ENCODE results near the gene VSNL1. TPM values are rescaled to one million over a fixed set of nuclear protein-coding genes. Genes with fewer than 3 reads are reported as not detected.
"Not testable (repeated sequence)": the region's sequence is repeated elsewhere in the genome, so short reads cannot be mapped to it uniquely, and the experiment has no call there.

The VSNL1 gene
- total RNA-seq, 1 experiment from 2014 or later, result not detected

DNA sequence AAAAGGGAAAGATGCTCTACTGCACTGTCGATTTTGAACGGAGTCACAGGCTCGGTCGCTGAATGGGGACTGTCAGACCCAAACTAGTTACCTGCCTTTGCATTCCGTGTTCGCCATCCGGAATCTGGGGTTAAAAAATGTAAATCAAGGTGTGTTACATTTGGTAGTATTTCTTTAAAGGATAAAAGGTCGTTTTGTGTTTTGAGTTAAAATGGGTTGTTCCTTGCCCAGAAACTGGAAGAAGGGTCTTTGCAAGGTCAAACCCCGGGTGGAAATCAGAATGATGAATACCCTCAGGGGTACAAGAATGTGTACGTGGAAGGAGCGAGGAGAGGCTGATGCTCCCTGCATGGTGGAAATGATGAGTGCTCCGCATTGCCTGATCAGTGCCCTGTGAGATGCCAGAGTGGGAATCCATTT lies 1.0 kb downstream of the VSNL1 start:
- DNase-seq (ENCODE audit: low spot score), result no peak

DNA sequence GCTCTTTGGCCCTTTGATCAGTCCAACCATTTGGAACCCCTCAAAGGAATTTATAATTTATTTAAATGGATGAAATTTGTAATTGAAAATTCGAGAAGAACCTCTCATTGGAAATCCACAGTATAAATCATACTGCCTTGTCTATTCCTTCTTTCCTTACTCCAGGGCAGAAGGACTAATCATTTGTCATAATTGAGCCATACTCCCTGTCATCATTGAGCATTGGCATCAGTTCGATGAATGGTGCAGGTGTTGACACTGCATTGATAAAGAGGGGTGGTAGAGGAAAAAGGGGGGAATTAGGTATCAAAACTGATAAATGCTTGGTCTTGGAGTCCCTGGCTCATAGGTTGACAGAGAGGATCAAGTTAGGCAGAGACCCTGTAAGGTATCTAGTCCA lies 2.0 kb downstream of the VSNL1 start:
- DNase-seq (ENCODE audit: low spot score), result no peak

DNA sequence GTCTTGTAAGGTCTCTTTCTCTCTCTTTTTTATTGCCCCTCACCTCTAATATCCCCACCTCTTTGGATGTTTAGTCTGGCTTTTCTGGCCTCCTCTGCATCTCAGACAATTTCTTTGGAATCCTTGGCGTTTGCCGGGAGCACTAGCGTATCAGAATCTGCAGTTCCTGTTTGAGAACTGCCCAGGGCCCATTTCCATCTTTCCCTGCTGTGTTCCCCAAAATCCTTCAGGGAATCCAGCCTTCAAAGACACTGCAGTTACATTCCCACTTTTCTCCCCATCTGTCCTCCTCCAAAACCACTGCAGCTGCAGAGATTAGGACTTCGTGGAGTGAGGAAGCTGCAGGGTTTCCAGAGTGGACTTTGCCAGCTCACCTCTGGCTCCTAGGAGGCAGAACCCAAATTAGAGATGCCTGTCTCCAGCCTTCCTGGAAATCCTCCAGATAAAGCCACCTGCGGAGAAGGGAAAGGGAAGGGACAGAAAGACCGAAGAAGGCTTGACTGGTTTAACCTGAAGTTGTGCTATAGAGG lies 2.7 kb downstream of the VSNL1 start:
- DNase-seq (ENCODE audit: low spot score), result no peak

DNA sequence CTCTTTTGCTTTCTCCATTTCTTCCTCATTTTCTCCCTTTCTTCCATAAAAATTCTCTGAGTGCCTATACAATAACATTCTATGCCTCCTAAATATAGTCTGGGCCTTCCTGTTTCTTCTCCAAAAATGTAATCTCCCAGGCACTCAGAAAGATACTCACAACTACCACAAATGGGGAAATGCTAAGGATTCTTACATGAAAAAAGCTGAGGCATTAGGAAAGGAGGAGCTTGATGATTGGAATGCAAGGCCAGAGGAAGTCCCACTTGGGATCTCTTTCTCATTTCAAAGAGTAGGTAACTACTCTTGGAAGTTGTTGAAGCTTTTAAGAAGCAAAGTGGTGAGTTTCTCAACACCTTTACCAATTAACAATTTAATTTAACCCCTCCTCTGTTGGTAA lies 3.4 kb downstream of the VSNL1 start:
- DNase-seq (ENCODE audit: low spot score), result no peak

DNA sequence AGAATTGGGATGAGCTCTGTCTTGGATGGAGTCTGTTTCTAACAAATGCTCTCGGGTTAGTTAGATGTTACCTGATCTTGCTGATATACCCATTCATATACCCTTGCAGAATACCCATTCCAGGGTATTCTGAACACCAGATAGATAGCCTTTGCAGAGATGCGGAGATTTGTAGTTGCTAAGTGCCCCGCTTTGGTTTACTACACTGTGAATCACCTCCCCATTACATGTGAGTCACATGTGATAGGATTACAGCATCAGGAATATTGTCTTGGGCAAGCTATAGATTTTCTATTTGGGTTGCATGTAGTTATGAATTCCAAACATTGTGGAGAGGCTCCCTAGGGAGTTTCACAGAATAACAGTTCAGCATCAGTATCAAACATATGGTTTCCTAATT lies 3.8 kb downstream of the VSNL1 start:
- no peak for DNase-seq (ENCODE audit: low spot score)

GRCh38 chr2:17545680-17546613 lies 5.5 kb downstream of the VSNL1 start:
- DNase-seq (ENCODE audit: low spot score), result no peak

- no peak for DNase-seq (ENCODE audit: low spot score)
Observed at GRCh38 chr2:17547237-17547636, 6.7 kb downstream of the VSNL1 start.

- no peak for DNase-seq (ENCODE audit: low spot score)
Observed at GRCh38 chr2:17547737-17548136, 7.2 kb downstream of the VSNL1 start.

DNA sequence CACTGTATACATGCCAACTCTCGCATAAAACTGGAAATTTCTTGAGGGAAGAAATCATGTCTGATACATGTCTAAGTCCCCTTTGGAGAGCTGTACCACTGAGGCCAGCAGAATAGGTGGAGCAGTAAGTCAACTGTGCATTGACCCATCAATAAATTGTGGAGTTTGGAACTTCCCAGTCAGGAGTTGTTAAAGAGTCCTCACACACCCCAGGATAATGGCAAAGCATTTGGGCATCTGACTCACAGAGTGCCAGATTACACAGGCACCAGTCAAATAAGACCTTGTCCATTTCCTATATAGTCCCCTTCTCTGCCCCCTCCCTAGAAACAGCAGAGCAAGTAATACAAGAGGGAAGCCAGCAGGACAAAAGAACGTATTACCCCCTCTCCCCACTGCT lies 10.4 kb downstream of the VSNL1 start:
- DNase-seq (ENCODE audit: low spot score), result no peak

DNA sequence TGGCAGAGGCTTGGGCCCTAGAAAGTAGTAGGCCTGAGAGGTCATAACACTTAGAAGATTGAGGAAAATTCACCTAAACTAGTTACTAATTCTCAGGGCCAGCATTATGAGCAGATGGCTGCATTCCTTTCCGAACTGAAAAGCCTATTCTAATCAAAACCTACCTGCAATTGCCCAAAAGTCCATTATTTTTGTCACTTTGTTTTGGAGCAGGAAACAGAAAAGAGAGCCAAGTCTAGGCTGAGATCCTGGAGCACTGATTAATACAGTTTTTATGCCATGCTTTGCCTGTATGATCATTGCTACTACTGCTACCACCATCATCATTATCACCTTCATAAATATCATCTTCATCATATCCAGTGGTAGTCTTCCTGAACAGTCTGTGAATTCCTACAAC lies 14.7 kb downstream of the VSNL1 start:
- DNase-seq (ENCODE audit: low spot score), result no peak

DNA sequence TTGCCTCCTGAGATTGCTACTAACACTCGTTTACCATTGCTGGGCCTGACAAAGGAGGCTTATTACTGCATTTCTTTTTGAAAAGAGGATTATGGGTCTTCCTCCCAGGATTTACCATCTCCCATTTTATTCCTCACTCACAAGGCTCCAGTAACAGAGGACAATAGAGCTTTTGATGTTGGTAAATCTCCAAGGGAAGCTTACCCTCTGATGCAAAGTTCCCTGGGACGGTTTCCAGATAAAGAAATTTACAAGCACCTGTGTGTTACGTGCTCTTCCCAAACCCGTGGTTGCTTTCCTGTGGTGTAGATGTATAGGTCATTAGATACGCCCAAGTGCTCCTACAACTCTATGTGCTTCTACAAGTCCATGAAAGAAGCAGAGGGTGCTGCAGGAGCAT lies 17.1 kb downstream of the VSNL1 start:
- DNase-seq (ENCODE audit: low spot score), result no peak

DNA sequence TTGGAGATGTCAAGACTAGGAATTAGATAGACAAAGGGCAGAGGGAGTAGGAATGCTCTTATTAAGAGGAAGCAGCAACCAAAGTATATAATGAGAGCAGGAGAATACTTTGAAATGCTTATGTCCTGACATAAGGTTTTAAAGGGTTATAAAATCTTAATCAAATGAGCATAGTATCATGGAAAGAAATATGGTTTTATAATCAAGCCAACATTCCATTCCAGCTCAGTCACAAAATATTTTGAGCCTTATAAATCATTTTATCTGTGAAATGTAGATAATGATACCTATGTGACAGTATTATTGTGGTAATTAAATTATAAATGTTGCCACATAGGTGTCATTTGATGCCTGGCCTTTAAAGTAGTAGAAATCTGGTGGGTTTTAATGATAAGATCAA lies 17.6 kb downstream of the VSNL1 start:
- DNase-seq (ENCODE audit: low spot score), result no peak

GRCh38 chr2:17558878-17559277 lies 18.4 kb downstream of the VSNL1 start:
- no peak for DNase-seq (ENCODE audit: low spot score)

- not testable (repeated sequence) for DNase-seq (ENCODE audit: low spot score)
Observed at GRCh38 chr2:17565726-17566125, 25.2 kb downstream of the VSNL1 start.

GRCh38 chr2:17571681-17572080 lies 31.2 kb downstream of the VSNL1 start:
- no peak for DNase-seq (ENCODE audit: low spot score)

- DNase-seq (ENCODE audit: low spot score), result no peak
Observed at GRCh38 chr2:17573085-17573803, 32.7 kb downstream of the VSNL1 start.

DNA sequence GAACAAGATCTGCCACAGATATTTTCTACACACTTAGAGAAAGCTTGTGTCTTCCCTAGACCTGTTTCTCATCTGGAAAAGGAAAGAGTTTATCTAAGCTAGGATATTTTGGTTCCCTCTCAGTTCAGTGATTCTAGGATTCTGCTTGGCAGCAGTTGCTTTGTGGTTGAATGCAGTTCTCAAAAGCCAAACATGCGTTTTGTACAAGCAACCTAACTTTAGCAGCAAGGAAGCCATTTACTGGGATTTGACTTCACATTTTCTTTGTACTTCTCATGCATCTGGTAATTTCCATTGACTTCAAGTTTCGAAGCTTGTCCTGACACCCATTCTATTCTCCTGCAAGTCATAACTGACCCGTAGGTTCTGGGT lies 33.3 kb downstream of the VSNL1 start:
- no peak for DNase-seq (ENCODE audit: low spot score)

- DNase-seq (ENCODE audit: low spot score), result no peak
Observed at GRCh38 chr2:17574406-17575073, 34.0 kb downstream of the VSNL1 start.

GRCh38 chr2:17576802-17577201 lies 36.3 kb downstream of the VSNL1 start:
- no peak for DNase-seq (ENCODE audit: low spot score)

DNA sequence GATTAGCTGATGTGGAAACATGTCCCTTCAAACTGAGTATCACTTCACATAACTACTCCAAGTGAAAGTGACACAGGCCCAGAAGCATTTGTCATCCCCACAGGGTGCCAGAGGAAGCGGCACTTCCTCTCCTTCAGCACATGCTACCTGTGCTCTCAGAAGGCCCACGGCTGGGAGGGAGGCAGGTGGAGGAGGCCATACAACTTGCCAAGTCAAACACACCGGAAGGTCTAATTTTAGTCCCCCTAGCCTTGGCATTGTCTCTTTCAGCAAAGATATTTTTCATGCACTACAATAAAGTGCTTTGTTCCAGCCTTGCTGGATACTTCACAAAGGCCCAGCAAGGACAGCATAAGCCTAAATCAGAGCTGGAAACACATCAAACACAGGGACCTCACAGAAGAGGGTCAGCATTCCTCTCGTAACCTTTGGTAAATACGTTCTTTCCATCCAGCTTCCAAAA lies 38.0 kb downstream of the VSNL1 start:
- no peak for DNase-seq (ENCODE audit: low spot score)

- no peak for DNase-seq (ENCODE audit: low spot score)
Observed at GRCh38 chr2:17579605-17580318, 39.3 kb downstream of the VSNL1 start.

Measured in HT-29 (cell line).